H1 (cell line): ENCODE measurements around the gene INKA2. TPM values are rescaled to one million over a fixed set of nuclear protein-coding genes. Genes with fewer than 3 reads are reported as not detected.

Source experiments
- CTCF ChIA-PET: fragments of 300-600 bp; sonication (Branson Sonifier 250); formaldehyde crosslinking; loops from one replicate; lab custom pipeline; 2021; ENCODE audit not compliant: partially characterized antibody; lab: Charles Lee
- POLR2A ChIA-PET: fragments of 300-600 bp; sonication (Branson Sonifier 250); formaldehyde crosslinking; loops from one replicate; lab custom pipeline; 2021; ENCODE audit warnings: inconsistent platforms; ENCODE audit not compliant: partially characterized antibody; lab: Charles Lee
- DNase-seq, 2 experiments: peaks; one replicate each; pipeline versions ENCODE4 v3.0.0 to v3.0.0-alpha.2; 2010 to 2022; ENCODE audit warnings: low spot score in 2 of 2, low read depth in 1 of 2, mixed read lengths in 1 of 2
- FAIRE-seq: peaks from 2 replicates; lab custom pipeline; 2011; peaks lifted over from hg19 to GRCh38; lab: Jason Lieb, UNC
- H2AFZ ChIP-seq: 2 replicates; pipeline ENCODE4 v1.8.1; 2012; ENCODE audit warnings: low read length, inconsistent platforms
- H2AK5ac ChIP-seq: 2 replicates; pipeline ENCODE4 v1.6.1; 2013; ENCODE audit warnings: low read depth, low read length
- H2BK120ac ChIP-seq: replicated peaks from 2 replicates; pipeline ENCODE3; 2013; ENCODE audit warnings: low read depth, low read length, inconsistent platforms
- H2BK12ac ChIP-seq: 2 replicates; pipeline ENCODE4 v1.6.1; 2013; ENCODE audit warnings: low read depth, low read length
- H2BK15ac ChIP-seq: 2 replicates; pipeline ENCODE4 v1.6.1; 2013; ENCODE audit warnings: low read length
- H2BK20ac ChIP-seq: 2 replicates; pipeline ENCODE4 v1.6.1; 2013; ENCODE audit warnings: low read length
- H2BK5ac ChIP-seq: 2 replicates; pipeline ENCODE4 v1.6.1; 2013; ENCODE audit warnings: low read depth, low read length
- H3K14ac ChIP-seq: 2 replicates; pipeline ENCODE4 v1.6.1; 2013; ENCODE audit warnings: inconsistent platforms; ENCODE audit not compliant: insufficient read length
- H3K18ac ChIP-seq: 2 replicates; pipeline ENCODE4 v1.6.1; 2013; ENCODE audit warnings: low read length; ENCODE audit errors: extremely low read depth
- H3K23ac ChIP-seq: 2 replicates; pipeline ENCODE4 v1.6.1; 2013; ENCODE audit warnings: inconsistent platforms; ENCODE audit not compliant: insufficient read length
- H3K23me2 ChIP-seq: 2 replicates; pipeline ENCODE4 v1.6.1; 2013; ENCODE audit warnings: low read depth, low read length
- H3K27ac ChIP-seq: 2 replicates; pipeline ENCODE4 v1.6.1; 2011; ENCODE audit warnings: low read depth, low read length, inconsistent platforms
- H3K27me3 ChIP-seq, 4 experiments: replicated peaks in 1 of 4; 1 replicate in 1 of 4; 2 replicates in 3 of 4; pipeline versions ENCODE4 v1.6.1 to v1.8.1; 2011 to 2013; ENCODE audit warnings: low read length in 3 of 4, mild to moderate bottlenecking in 3 of 4, inconsistent platforms in 2 of 4, mixed read lengths in 2 of 4, moderate library complexity in 1 of 4; ENCODE audit not compliant: control insufficient read depth in 3 of 4, insufficient read depth in 3 of 4; ENCODE audit errors: extremely low read depth in 1 of 4
- H3K36me3 ChIP-seq, 4 experiments: 2 replicates each; pipeline versions ENCODE4 v1.6.1 to v1.8.1; 2011 to 2013; ENCODE audit warnings: mild to moderate bottlenecking in 4 of 4, low read length in 3 of 4, moderate library complexity in 2 of 4, control low read depth in 1 of 4, inconsistent platforms in 1 of 4; ENCODE audit not compliant: insufficient read depth in 4 of 4, control insufficient read depth in 2 of 4
- H3K4ac ChIP-seq: replicated peaks from 2 replicates; pipeline ENCODE3; 2013; ENCODE audit warnings: low read length, low read depth, mixed read lengths, inconsistent platforms; ENCODE audit not compliant: insufficient read length
- H3K4me1 ChIP-seq, 4 experiments: replicated peaks in 1 of 4; 1 replicate in 1 of 4; 2 replicates in 3 of 4; pipeline versions ENCODE4 v1.6.1 to v1.8.1; 2011 to 2013; ENCODE audit warnings: low read length in 3 of 4, inconsistent platforms in 2 of 4, mixed read lengths in 1 of 4; ENCODE audit not compliant: insufficient read depth in 4 of 4, control insufficient read depth in 3 of 4
- H3K4me2 ChIP-seq, 2 experiments: 2 replicates each; pipeline versions ENCODE4 v1.6.1 to v1.8.1; 2011 to 2013; ENCODE audit warnings: low read depth in 2 of 2, low read length in 2 of 2, control low read depth in 1 of 2, inconsistent platforms in 1 of 2, mild to moderate bottlenecking in 1 of 2; ENCODE audit not compliant: insufficient read depth in 1 of 2
- H3K4me3 ChIP-seq, 4 experiments: fragments of 200-600, 300-600 bp in 1 of 4; sonication (generic), shearing (Covaris generic), sonication (Bioruptor Twin) in 1 of 4; 2 replicates each; pipeline versions ENCODE4 v1.5.1 to v1.8.1; 2011 to 2016; ENCODE audit warnings: low read length in 4 of 4, low read depth in 3 of 4, control low read depth in 2 of 4, inconsistent platforms in 2 of 4, mild to moderate bottlenecking in 2 of 4, mixed read lengths in 1 of 4, moderate library complexity in 1 of 4; ENCODE audit not compliant: insufficient read depth in 2 of 4; ENCODE audit errors: extremely low read depth in 1 of 4
- H3K56ac ChIP-seq: replicated peaks from 2 replicates; pipeline ENCODE3; 2013; ENCODE audit warnings: low read depth, mild to moderate bottlenecking, mixed read lengths, low read length, inconsistent platforms; ENCODE audit not compliant: insufficient read length
- H3K79me1 ChIP-seq: 2 replicates; pipeline ENCODE4 v1.6.1; 2013; ENCODE audit warnings: low read depth, low read length, control low read depth
- H3K79me2 ChIP-seq, 2 experiments: 2 replicates each; pipeline versions ENCODE4 v1.6.1 to v1.8.1; 2012 to 2013; ENCODE audit warnings: low read length in 2 of 2, mild to moderate bottlenecking in 2 of 2, inconsistent platforms in 1 of 2; ENCODE audit not compliant: insufficient read depth in 2 of 2, control insufficient read depth in 1 of 2
- H3K9ac ChIP-seq, 4 experiments: replicated peaks in 1 of 4; 1 replicate in 1 of 4; 2 replicates in 3 of 4; pipeline versions ENCODE4 v1.6.1 to v1.8.1; 2011 to 2013; ENCODE audit warnings: low read depth in 3 of 4, low read length in 3 of 4, control low read depth in 2 of 4, mild to moderate bottlenecking in 2 of 4, moderate library complexity in 2 of 4, inconsistent platforms in 1 of 4; ENCODE audit errors: extremely low read depth in 1 of 4
- H3K9me3 ChIP-seq, 2 experiments: 2 replicates each; pipeline versions ENCODE4 v1.6.1 to v1.8.1; 2012 to 2013; ENCODE audit warnings: mild to moderate bottlenecking in 2 of 2, moderate library complexity in 2 of 2, control low read depth in 1 of 2, inconsistent platforms in 1 of 2, low read depth in 1 of 2, low read length in 1 of 2, mixed read lengths in 1 of 2; ENCODE audit not compliant: insufficient read depth in 2 of 2
- H4K20me1 ChIP-seq, 2 experiments: replicated peaks in 1 of 2; 2 replicates each; pipeline versions ENCODE3 to v1.8.1; 2011 to 2013; ENCODE audit warnings: inconsistent platforms in 2 of 2, low read length in 2 of 2, mild to moderate bottlenecking in 1 of 2; ENCODE audit not compliant: insufficient read depth in 2 of 2, control insufficient read depth in 1 of 2
- H4K5ac ChIP-seq: 2 replicates; pipeline ENCODE4 v1.6.1; 2013; ENCODE audit warnings: low read length, low read depth, mixed read lengths, inconsistent platforms; ENCODE audit not compliant: insufficient read length
- H4K8ac ChIP-seq: 2 replicates; pipeline ENCODE4 v1.8.0; 2013; ENCODE audit warnings: mild to moderate bottlenecking, moderate library complexity, low read length, inconsistent platforms; ENCODE audit not compliant: insufficient read depth; ENCODE audit errors: extremely low read depth
- H4K91ac ChIP-seq: replicated peaks from 2 replicates; pipeline ENCODE3; 2013; ENCODE audit warnings: low read length, mixed read lengths, inconsistent platforms; ENCODE audit not compliant: insufficient read length
- BCL11A ChIP-seq, 2 experiments: IDR thresholded peaks; one replicate each; pipeline ENCODE4 v1.6.1; 2011; ENCODE audit warnings: low read depth in 2 of 2, low read length in 2 of 2, mild to moderate bottlenecking in 2 of 2
- CBX5 ChIP-seq: fragments of 300-800, 300-1000 bp; sonication (generic); IDR thresholded peaks from 2 replicates; pipeline ENCODE4 v1.7.1; 2016; ENCODE audit warnings: antibody characterized with exemption, low read length, low read depth
- CHD1 ChIP-seq: IDR thresholded peaks from 2 replicates; pipeline ENCODE4 v1.6.1; 2012; ENCODE audit warnings: low read depth, low read length, improper control_type of control experiment
- CTBP2 ChIP-seq: IDR thresholded peaks from 2 replicates; pipeline ENCODE4 v1.7.0; 2011; ENCODE audit warnings: borderline replicate concordance, mild to moderate bottlenecking, moderate library complexity, mixed read lengths, low read length; ENCODE audit not compliant: insufficient read depth, insufficient read length
- FOSL1 ChIP-seq: IDR thresholded peaks from 2 replicates; pipeline ENCODE4 v1.6.1; 2011; ENCODE audit warnings: mild to moderate bottlenecking, low read depth, low read length, moderate library complexity; ENCODE audit not compliant: insufficient read depth
- GABPA ChIP-seq: IDR thresholded peaks from 2 replicates; pipeline ENCODE4 v1.6.1; 2011; ENCODE audit warnings: mild to moderate bottlenecking, low read length, moderate library complexity, borderline replicate concordance; ENCODE audit not compliant: insufficient read depth
- JUN ChIP-seq: IDR thresholded peaks from 2 replicates; pipeline ENCODE4 v1.6.1; 2011; ENCODE audit warnings: low read depth, mild to moderate bottlenecking, improper control_type of control experiment, low read length
- MAFK ChIP-seq: IDR thresholded peaks from 2 replicates; pipeline ENCODE4 v1.6.1; 2012; ENCODE audit warnings: low read depth, mild to moderate bottlenecking, improper control_type of control experiment, low read length
- NANOG ChIP-seq: IDR thresholded peaks from 2 replicates; pipeline ENCODE4 v1.6.1; 2011; ENCODE audit warnings: low read length, low read depth, mild to moderate bottlenecking, inconsistent platforms; ENCODE audit not compliant: insufficient read depth, poor library complexity, severe bottlenecking
- PHF8 ChIP-seq: fragments of 200-600 bp; sonication (generic); conservative IDR thresholded peaks from 2 replicates; pipeline ENCODE4 v1.7.1; 2012; ENCODE audit warnings: low read depth, mild to moderate bottlenecking, inconsistent platforms, low read length, moderate library complexity
- POLR2A ChIP-seq, 2 experiments: IDR thresholded peaks; 1 replicate in 1 of 2; 2 replicates in 1 of 2; pipeline ENCODE4 v1.6.1; 2011; ENCODE audit warnings: low read depth in 2 of 2, low read length in 2 of 2, mild to moderate bottlenecking in 2 of 2; ENCODE audit errors: control extremely low read depth in 1 of 2
- RXRA ChIP-seq: IDR thresholded peaks from 2 replicates; pipeline ENCODE4 v1.6.1; 2011; ENCODE audit warnings: low read depth, mild to moderate bottlenecking, low read length, moderate library complexity; ENCODE audit not compliant: insufficient read depth
- SIRT6 ChIP-seq: IDR thresholded peaks from one replicate; pipeline ENCODE4 v1.7.1; 2012; ENCODE audit warnings: low read length, inconsistent platforms
- SIX5 ChIP-seq: IDR thresholded peaks from 2 replicates; pipeline ENCODE4 v1.6.1; 2011; ENCODE audit warnings: mild to moderate bottlenecking, low read depth, low read length
- TCF12 ChIP-seq: IDR thresholded peaks from 2 replicates; pipeline ENCODE4 v1.6.1; 2011; ENCODE audit warnings: low read depth, mild to moderate bottlenecking, low read length
- WGBS, 2 experiments: shearing (Covaris generic) in 1 of 2; methylation state at CpG; one replicate each; pipeline versions ENCODE4 v1.1.6 to v1.1.7; 2013 to 2015; ENCODE audit warnings: low lambda C conversion rate in 2 of 2, mixed read lengths in 2 of 2, inconsistent platforms in 1 of 2, low coverage in 1 of 2, missing lambda C conversion rate in 1 of 2; ENCODE audit not compliant: insufficient replicate concordance in 2 of 2, insufficient coverage in 1 of 2, insufficient read length in 1 of 2; ENCODE audit errors: extremely low coverage in 1 of 2, missing lambda C conversion rate in 1 of 2; 5-methylcytosine and 5-hydroxymethylcytosine counted together
- polyA plus RNA-seq, 7 experiments: library from polyadenylated mRNA; depleted of rRNA in 3 of 7; stranded (reverse) in 5 of 7; unstranded in 2 of 7; fragments of >200 nt in 5 of 7; fragments of 200-250 nt in 2 of 7; gene quantifications; 1 replicate in 5 of 7; 2 replicates in 1 of 7; 4 replicates in 1 of 7; pipeline versions ENCODE4 v1.2.1 to v1.2.3, GENCODE V29; 2011 to 2013; ENCODE audit warnings: missing spikeins in 2 of 7, mixed read lengths in 2 of 7
- total RNA-seq: library from RNA; stranded (reverse); fragmentation: NEBNext Ultra II Directional; extraction: Animal tissue kit (Norgen Biotek cat#: 25700); gene quantifications from 2 replicates; pipeline ENCODE4 v1.2.1, GENCODE V29; 2021

Gene INKA2
- total and polyA plus RNA-seq, 2 of the 8 experiments (the other 6 are each of a cell fraction or from before 2014, with no cell fraction given): 4.2 to 11.5 TPM

DNA sequence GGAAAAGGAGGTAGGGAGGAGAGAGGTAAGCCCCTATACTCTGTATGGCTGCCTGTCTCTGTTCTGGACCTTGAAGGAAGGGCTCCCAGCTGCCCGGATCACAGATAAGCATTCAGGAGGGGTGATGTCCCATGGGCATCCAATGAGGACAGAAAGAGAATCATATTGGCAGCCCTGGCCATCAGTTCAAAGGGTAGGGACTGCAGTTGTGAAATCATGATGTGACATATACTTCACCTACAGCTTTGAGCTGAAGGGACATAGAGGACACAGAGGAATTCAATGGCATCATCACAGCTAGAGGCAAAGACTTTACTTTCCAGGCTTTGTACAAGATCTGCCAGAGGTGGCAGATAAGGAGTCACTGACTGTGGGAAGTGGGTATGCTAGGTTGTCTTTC, 38.1 kb upstream of the INKA2 start:
- H3K23me2 ChIP-seq: peaks cover 4% of the 10 kb centered on the region; the same call in 1 of the 2 replicates
- DNase-seq: no peak
- no peak overlapping the region for H2AFZ ChIP-seq
- H2BK20ac ChIP-seq: no peak overlapping the region
- no peak overlapping the region for H3K27ac ChIP-seq
- CTCF ChIA-PET: interaction anchor here (0.6 to 2.2 kb wide), 3 partner anchors 8 to 87 kb away, joined by 3 to 8 read pairs (median 7); no protein-coding TSS in a partner anchor
- H2BK120ac ChIP-seq: no peak overlapping the region
- no peaks in the 10 kb centered on the region for H3K36me3 ChIP-seq
- no peaks in the 10 kb centered on the region for H3K9me3 ChIP-seq
- H3K4me3 ChIP-seq: no peak overlapping the region
- H3K79me1 ChIP-seq: no peaks in the 10 kb centered on the region
- no peak overlapping the region for H4K8ac ChIP-seq
- no peak overlapping the region for H3K18ac ChIP-seq
- WGBS, 2 experiments: 85% methylated on average over 1 of the region's 1 CpG; no CpG with 5 or more reads in 1 of the 2 experiments
- H3K27me3 ChIP-seq: no peaks in the 10 kb centered on the region
- H3K23ac ChIP-seq: no peak overlapping the region
- H3K4me1 ChIP-seq: peaks cover 0 to 3% (median 3%) of the 10 kb centered on the region in 4 experiments; a peak in 3 of 7 replicates
- H3K4ac ChIP-seq: no peak overlapping the region
- H3K14ac ChIP-seq: no peak overlapping the region
- peak overlapping the region; percentile 3; the same call in 1 of the 2 replicates for H2BK5ac ChIP-seq
- no peak overlapping the region for H2BK15ac ChIP-seq
- peak overlapping the region; percentile 25 for H2AK5ac ChIP-seq
- no peak for FAIRE-seq
- H4K5ac ChIP-seq: no peak overlapping the region
- H3K79me2 ChIP-seq: no peaks in the 10 kb centered on the region
- POLR2A ChIA-PET: interaction anchor here (0.9 kb wide), 1 partner anchor 14 kb away, joined by 3 read pairs; no protein-coding TSS in a partner anchor
- no peak overlapping the region for H4K91ac ChIP-seq
- peak overlapping the region; percentile 13 for H2BK12ac ChIP-seq
- H3K56ac ChIP-seq: no peak overlapping the region
- H3K9ac ChIP-seq: no peak overlapping the region
- no peak overlapping the region for H3K4me2 ChIP-seq
- H4K20me1 ChIP-seq: no peaks in the 10 kb centered on the region
- TF ChIP-seq CBX5 (no peak), SIRT6 (no peak), FOSL1 (no peak), JUN (no peak), CHD1 (no peak), BCL11A (IDR thresholded peaks at IDR 0.05; ENCODE audit: low read depth in 2 of 2, low read length in 2 of 2) (no peak), MAFK (no peak), CTBP2 (no peak), POLR2A (IDR thresholded peaks at IDR 0.05; ENCODE audit: control extremely low read depth in 1 of 2, low read depth in 2 of 2, low read length in 2 of 2) (no peak), NANOG (no peak), TCF12 (no peak), RXRA (no peak), GABPA (no peak), SIX5 (no peak), PHF8 (no peak)
